Measurements from ENCODE around the gene CCDC33.
A peak's percentile ranks its signal among the peaks of the same experiment; 100 is the strongest.

Gene CCDC33

DNA sequence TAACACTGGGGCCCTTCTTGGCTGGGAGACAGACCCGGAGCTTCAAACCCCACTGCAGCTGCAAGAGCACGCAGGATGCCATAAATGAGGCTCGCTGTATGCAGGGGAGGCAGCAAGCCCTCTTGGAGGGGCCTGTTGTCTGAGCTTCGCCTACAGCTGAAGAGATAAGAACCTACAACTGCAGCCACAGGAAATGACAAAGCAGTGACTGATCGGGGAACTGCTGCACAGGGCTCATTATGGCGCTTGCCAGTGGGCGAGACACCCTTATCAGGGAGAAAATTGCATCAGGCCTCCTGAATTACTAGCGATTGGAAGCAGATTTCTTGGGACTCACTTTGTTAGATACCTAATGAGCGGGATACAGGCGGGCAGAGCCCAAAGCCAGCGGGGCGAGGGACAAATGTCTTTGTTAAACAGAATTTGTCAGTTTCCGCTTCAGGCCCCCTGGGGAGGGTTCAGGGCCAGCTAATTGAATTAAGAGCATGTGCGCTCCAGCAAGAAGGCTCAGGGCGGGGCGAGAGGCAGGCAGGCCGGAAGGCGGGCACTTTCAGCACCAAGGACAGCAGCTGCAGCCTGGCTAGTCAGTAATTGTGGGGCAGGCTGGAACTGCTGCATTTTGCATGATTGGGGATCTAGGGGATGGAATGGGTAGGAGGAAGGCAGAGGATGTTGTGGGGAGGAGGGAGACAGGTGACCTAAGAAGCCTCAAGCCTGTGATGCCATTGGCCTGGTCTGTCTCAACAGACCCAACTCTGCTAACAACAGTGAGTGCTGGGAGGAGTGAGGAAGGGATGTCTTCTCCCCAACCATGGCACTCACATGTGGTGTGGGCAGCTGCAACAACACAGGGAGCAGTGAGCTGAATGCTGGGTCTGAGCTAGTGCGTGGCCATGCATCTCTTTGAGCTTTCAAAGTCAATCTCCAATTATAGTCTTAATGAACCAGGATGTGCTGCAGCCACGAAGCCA, 55.3 kb downstream of the CCDC33 start:
- peak; percentile 89 for DNase-seq

DNA sequence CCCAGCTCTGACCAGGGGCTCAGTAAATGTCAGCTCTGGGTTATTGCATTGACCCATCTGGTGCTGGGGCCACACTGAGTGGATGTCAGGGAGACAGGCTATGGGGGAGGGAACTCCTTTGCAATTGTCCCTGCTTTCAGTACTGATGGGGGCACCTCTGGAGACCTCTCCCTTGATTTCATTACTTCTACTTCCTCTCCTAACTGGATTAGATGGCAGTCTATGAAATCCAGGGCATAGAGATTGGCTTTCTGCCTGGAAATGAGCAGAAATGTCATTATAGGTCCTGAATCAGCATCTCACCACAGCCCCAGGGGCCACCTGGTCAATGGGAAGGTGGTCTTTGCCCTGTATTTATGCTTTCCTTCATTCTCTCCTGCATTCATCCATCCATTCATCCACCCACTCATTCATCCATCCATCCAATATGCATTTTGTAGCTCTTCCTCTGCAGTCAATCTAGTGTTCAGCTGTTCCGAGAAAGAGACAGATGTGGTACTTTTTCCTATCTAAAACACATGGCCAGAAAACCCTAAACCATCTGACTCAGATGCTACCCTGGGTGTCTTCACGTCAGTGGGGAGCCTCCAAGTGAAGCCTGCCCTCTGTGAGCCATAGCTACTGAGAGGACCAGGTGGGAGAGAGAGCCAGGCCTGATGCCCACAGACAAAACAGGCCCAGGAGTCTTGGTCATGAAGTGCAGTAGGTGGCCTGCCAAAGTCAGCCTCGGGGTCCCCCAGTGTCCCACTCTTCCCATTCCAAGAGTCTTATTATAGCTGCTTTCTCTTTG, 57.1 kb downstream of the CCDC33 start:
- no peak for DNase-seq

DNA sequence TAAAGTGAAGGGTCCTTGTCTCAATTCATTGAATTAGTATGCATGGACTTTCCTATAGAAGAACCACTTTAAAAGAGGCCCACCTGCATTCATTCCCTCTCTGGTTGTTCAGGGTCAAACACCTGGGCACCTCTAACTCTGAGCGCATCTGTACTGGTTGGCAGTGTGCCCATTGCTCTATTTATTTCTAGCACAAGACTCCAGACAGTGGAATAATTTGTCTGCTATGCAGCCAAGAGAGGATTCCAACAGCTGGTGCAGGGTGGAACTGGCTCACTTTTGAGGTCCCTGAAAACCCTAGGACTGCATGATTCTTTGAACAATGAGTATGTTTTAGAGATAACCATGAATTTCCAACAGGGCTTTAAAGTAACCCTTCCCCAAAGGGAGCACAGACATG, 57.9 kb downstream of the CCDC33 start:
- peak; percentile 20 for DNase-seq

DNA sequence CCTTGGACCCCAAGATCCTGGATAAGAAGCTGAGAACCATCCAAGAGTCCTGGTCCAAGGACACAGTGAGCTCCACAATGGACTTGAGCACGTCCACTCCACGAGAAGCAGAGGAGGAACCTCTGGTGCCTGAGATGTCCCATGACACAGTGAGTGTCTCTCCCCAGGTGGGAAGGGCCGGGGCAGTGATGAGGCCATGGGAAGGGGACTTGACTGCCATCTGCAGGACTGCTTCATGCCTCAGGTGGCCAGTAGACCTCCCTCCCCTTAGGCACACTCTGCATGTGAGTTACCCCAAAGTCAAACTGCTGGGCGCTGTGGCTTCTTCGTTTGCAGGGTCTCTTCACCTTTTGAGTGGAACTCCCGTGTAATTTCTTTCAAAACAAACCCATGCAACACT, 59.7 kb downstream of the CCDC33 start:
- no peak for DNase-seq

DNA sequence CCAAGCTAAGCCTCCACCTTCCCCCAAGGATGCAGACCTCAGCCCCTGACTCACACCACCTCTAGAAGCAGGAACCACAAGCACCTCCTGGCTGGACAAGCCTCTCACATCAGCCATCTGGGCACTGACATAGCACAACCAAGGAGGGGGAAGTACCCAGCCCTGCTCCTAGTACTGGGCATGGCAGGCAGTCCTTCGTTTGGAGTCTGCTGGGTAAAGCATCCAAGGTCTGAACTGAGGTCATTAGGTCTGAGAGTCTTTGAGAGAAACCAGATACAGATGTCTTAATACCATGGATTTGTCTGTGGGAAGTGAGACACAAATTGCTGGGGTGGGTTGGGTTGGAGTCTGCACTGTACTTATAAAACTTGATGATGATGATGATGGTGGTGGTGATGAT, 61.8 kb downstream of the CCDC33 start:
- no peak for DNase-seq

DNA sequence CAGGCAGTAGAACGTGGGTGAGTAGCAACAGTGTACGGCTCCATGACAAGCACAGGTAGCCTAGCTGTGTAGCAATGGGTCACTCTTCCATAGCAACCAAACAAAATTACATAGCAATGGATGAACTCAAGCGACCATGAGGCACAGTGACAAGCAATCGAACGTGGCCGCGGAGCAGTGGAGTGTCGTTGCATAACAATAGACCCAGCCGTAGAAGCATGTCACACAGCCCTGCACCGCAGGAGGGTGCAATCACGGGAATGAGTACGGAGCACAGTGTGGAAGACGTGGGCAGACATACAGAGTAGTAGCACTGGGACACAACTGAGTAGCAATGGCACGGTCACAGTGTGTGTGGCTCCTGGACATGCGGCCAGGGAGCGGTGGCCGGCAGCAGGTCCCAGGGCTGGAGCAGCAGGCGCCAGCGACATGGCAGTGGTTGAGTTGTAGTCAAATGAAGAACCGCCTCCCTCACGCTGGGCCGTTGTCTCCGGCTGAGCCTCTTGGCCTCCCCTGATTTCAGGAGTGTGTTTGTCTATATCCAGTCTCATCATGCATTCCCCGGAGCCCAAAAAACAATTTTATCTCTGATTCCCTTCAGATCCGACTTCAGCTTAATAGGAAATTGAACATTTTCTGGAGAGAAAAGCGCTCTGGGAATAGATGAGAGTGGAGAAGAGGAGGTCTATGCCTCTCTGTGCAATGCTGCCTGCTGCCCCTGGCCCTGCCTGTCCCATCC, 64.1 kb downstream of the CCDC33 start:
- peak; percentile 49 for DNase-seq

DNA sequence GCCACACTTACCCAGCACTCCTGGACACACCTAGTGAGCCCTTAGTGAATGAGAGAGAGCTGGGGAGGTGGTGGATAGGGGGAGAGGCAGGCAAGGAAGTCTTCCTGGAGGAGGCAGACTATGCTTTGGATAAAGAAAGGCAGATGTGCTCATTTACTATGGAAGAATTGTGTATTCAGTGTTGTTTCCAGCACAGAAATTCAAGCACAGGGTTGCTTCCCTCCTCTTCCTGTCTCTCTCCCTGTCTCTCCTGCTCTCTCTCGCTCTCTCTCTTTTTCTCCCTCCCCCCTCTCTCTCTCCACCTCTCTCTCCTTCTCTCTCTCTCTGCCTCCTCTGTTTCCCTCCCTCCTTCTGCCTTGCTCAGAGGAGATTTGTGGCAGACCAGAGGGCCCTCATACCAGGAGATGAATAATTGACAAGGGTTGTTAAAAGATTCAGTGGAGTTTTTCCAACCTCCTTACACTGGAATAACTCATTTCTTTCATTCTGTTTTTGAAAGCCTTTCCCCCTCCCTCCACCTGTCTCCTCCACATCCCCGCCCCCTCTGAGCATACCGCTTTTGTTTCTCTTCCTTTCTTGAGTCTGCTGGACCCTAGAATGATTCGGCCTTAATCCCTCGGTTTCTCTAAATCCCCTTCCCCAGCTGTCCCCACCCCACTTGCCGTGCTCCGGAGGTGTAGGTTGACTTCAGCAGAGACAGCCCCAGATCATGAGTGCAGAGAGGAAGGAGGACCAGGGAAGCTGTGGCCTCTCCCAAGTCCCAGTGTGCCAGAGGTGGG, 65.6 kb downstream of the CCDC33 start:
- DNase-seq = no peak

DNA sequence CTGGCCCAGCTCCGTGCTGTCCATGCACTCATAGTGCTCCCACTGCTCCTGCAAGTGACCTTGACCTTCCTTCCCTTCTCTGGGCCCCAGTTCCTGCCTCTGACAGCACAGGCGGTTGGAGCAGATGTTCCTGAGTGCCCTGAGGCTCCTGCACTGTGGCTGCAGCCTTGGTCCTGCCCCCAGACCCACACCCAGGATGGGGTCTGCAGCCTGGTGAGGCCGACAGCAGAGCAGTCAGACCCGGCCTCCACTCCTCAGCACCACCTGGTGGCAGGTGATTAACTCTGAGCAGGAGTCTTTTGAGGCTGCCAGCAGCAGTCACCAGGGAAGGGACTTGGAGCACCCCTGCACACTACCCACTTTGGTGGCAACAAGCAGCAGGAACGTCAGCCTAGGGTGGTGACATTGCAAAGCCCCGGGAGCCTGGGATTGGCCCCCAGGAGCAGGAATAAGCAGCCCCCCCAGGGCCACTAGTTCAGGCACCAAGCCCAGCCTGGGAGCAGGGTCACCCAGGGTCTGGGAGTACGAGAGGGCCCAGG, 66.8 kb downstream of the CCDC33 start:
- peak; percentile 14 for DNase-seq

DNA sequence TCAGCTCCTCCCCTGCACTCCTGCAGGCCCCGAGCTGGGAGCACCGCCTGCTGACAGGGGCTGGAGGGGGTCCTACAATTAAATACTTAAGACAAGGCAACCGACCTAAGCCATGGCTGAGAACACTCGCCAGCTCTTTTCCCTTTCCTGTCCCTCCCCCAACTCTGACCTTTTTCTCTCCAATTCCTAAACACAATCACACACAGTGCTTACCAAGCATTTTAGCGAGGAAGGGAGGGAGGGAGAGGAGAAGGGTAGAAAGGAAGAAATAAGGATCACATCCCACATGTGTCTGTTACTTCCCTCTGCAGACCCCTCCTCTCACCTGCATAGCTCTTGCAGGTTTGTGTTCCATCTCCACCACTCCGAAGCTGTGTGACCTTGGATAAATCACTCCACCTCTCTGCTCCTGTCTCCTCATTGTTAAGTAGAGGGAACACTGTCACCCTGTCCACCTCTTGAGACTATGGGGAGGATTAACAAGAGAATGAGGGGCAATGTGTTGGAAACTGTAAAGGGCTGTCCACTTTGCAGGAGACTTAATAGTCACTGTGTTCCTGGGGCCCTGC, 67.7 kb downstream of the CCDC33 start:
- DNase-seq = no peak

DNA sequence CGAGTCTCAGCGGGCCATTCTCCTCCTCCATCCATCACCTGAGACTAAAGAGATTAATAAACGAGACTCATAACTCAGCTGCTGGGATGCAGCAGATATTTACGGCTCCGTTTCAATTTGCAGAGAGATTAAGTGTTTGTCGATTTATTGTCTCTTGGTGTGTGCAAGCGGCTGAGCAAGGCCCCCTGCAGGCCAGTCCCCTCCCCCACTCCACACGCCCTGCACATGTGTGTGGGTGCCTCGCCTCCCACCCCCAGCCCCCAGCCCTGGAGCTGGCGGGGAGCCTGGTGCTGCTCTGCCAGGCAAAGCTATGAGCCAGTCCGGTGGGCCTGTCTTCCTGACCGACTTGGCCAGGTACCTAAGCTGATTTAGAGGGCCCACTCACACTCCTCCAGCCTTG, 68.3 kb downstream of the CCDC33 start:
- DNase-seq = peak; percentile 27

DNA sequence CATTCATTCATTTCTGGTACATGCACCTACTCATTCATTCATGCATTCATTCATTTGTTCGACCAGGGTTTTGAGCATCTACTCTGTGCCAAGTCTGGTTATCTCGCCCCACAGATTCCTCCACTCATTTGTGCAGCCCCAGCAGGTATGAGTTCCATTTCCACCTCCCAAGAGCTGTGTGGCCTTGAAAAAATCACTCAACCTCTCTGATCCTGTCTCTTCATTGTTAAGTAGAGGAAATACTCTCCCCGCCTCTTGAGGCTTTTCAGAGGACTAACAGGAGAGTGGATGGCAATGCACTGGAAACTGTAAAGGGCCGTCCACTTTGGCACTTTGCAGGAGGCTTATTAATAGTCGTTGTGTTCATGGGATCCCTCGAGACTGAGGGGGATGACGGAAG, 69.6 kb downstream of the CCDC33 start:
- DNase-seq = no peak

DNA sequence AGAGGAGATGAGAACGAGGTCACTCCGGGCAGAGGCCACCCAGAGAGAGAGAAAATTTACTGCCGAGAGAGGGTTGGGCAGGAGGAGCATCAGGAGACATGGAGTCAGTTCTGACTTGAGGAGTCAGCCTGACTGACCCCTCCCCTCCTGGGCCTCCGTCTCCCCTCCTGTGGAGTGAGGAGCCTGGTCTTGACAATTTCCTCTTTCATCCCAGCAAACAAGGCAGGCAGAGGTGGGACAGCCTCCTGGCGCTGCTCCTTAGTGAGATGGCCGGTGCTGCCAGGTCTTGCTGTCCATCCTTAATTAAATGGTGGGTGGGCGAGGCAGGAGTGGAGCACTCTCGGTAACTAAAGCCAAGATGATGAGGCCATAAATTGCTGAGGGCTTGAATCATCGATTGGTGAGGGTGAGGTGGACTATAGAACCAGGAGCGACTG, 70.7 kb downstream of the CCDC33 start:
- peak; percentile 55 for DNase-seq

DNA sequence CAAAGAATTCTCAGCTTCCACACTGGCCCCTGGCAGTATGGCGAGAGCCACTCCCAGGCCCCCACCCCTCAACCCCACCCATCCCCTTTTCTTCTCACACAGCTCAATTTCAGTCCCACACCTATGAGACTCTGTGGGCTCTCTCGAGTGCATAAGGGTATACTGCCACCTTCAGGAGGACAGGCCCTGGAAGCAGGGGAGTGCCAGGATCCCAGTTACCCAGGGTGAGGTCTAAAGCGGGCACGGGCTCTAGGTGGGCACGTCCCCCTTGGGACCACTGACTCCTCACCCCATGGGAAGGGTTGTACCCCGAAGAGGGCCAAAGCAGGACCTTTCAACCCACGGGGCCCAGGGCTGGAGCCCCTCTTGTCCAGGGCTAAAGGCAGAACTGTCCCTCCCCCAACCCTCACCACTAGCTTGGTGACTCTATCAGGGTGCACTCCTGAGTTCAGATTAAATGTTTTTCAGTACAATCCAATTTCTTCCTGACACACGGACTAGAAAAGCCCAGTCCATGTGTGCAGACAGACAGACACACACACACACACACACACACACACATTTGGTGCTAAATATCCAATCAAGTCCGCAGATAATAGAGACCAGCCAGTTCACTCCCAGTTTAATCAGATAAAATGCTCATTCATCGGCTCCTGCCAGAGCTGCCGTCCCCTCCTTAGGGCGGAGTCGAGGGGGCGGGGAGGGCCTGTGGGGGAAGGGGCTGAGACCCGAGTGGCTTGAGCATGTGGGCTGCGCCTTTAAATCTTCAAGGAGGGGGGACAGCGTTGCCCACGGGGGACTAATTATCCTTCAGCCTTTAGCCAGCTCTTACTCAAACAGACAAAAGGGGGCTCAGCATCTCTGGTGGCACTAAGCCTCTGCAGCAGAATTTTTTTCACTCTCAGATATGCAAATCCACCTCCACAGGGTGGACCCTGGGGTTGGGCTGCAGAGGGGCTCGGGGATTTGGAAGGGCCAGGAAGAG, 72.0 kb downstream of the CCDC33 start:
- DNase-seq = peak; percentile 86

DNA sequence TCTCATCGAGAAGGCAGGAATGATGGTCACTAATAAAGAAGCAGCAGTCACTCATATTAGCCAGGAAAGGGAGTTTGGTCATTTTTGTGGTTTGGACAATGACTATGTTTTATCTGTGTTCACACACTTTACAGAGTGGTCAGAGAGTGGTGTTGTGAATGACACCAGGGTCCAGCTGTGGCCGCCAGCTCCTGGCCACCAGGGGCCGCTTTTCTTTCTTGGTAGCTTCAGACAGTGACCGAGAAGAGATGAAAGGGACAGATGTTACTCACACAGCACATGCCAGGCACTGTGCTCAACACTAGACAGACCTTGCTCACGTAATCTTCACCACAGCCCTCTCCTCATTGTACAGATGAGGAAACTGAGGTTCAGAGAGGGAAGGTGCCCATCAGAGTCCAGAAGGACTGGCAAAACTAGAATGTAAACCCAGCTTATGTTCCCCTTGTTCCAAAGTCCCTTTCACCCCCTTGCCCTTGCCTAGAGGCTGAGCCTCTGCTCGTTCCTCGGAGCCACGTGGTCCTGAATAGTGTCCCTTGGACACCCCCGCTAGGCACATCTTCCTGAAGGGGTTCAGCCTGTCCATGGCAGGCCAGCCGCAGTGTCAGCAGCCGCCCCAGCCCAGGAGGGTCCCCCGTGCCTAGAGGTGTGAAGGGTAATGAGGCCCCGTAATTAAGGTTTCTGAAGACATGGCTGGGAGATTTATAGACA, 75.8 kb downstream of the CCDC33 start:
- DNase-seq = no peak

DNA sequence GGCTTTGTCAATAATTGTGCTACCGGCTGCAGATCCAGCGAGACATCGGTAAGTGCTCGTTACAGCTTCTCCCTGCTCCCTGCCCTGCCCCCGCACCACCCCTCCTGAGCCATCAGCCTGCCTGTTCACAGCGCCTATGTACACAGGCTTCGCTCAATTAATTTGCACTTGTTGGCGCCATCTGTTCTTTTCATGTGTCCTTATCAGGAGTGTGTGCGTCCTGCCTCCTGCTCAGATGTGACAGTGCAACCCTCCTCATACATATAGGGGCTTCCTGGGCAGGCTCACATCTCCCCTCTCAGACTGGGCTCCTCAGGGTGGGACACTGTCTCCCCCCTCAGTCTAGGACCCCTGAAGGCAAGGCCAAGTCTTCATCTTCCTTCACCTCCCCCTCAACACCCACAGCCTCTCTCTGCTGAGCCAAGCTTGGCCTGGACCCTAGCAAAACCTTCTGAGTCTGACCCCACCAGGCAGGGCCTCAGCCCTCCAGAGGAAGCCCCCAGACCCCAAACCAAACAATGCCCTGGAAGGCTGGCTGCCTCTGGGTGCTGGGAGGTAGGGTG, 76.4 kb downstream of the CCDC33 start:
- DNase-seq = peak; percentile 75

DNA sequence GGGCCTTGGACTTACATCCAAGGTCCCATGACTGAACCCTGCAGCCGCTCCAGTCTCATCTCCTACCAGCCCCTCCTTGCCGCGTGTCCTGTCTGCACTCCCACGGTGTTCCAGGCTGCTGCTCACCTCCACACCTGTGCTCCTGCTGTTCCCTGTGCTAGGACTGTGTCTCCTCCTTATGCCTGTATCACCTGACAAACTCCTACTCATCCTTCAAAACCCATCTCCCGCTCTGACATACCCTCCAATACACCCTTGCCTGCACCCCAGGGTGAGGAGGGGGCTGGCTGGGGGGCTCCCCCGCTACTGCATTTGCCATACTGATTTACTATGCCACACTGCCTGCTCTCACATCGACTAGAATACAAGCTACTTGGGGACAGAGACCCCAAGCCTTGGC, 77.8 kb downstream of the CCDC33 start:
- no peak for DNase-seq

DNA sequence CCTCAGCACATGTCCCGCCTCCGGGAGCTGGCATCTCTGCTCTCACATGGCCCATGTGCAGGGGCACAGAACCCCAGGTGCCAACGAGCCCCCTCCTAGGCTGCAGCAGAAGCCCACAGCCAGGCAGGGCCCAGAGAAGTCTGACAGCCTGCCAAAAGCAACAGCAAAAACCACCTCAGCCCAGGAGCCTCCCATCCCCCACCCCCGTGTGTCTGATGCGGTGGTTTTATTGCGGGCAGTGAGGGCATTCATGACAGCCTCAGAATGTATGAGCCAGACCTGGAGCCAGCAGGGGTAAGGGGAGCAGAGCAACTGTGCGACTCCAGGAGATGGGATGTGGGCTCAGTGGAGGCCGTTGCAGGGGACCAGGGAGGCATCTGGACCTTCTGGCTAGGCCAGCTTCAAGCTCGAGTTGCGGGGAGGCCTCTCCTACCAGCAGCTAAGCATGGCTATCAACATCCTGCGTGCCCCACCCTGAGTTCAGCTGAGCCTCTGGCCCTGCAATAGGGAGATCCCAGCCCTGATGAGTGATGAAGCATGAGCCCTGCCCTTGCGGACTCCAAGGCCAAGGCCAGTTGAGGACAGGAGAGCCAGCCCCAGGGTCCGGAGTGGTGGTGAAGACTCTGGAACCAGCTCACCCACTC, 78.8 kb downstream of the CCDC33 start:
- DNase-seq = no peak

DNA sequence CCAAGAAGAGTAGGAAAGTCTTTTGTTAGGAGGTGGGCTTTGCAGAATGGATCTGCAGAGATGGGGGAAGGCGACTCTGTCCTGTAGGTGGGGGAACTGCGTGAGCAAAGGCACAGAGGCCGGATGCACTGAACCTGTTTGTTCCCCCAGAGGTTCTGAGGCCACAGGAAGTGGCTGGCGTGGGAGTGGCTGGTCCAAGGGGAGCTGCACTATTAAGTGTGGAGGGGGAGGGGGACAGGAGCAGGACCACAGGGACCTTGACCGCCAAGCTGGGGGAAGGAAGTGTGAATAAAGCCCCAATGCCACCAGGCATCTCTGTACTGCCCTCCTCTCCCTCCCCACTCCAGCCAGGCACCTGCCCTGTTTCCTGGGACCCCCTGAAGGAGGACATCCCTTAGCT, 79.5 kb downstream of the CCDC33 start:
- DNase-seq = no peak

DNA sequence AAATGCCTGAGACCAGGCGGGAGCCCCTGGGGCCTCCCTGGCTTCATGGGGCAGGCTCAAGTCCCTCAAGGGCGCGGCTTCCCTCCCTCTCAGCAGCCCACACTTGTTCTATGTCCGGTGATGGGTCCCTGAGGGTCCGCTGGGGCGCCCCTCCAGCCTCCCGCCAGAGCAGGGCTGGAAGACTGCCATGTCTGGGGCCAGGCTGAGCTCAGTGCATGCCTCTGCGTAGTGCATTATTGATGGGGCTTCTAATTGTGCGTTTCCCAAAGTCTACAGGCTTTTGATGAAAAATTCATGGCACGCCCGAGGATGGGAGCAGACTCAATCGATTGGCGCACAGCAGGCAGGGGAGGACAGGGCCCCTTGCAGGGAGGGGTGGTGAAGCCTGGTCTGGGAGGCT, 80.0 kb downstream of the CCDC33 start:
- DNase-seq = no peak
